Daoy (cell line): ENCODE data around the gene FKBP5. TPM values are rescaled to one million over a fixed set of nuclear protein-coding genes. Genes with fewer than 3 reads are reported as not detected.
"Not testable (repeated sequence)": the region's sequence is repeated elsewhere in the genome, so short reads cannot be mapped to it uniquely, and the experiment has no call there.

Experiments used
- DNase-seq: peaks from one replicate; pipeline ENCODE4 v3.0.0-alpha.2; 2015; ENCODE audit warnings: low read depth
- total RNA-seq: library from RNA; depleted of rRNA; stranded (reverse); fragments of >200 nt; shearing (Covaris generic); gene quantifications from 2 replicates; pipeline ENCODE4 v1.2.3, GENCODE V29; 2014

FKBP5 gene
- total RNA-seq, 1 experiment from 2014 or later, result 10.2 TPM

DNA sequence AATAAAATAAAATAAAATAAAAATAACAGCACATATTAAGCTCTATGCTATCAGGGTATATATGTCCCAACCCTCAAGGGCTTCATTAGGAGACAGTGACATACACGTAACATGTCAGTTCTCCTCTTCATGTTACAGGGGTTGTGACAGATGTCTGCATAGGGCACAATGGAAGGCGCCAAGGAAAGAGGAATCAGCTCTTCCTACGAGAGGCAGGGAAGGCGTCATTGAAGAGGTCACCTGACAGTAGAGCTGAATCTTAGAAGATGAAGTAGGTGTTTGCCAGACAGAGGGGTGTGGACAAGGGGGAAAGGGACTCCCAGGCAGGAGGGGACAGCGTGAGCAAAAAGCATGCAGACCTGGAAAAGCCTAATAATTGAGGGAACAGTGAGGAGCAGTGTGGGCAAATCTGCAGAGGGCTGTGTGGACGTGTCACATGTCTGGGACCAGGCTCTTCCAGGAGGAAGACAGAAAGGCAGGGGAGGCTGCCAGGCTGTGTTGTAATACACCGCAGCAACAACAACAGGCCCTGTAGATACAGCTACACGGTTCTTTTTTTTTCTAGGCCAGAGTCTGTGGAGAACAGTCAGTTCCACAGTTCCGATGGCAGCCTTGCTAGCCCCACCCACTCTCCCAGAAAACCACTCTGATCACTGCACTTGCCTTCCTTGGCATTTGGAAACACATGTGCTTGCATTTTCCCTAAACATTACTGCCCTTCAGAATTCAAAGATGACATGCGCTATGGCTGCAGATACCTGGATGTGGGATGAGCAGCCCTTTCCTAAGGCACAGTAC, 2.5 kb upstream of the FKBP5 start:
- no peak for DNase-seq

DNA sequence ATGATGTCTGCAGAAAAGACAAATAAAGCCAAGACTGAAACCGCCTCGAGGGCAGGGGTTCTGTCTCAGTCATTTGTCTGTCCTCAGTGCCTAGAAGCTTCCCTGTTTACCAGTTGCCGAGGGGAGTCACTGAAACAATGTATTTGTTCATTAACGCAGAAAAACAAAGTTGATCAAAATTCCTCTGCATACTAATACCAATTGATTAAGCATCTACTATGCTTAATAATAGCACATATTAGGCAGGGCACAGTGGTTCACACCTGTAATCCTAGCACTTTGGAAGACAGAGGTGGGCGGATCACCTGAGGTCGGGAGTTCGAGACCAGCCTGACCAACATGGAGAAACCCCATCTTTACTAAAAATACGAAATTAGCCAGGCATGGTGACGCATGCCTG, 1.8 kb upstream of the FKBP5 start:
- DNase-seq, result no peak

DNA sequence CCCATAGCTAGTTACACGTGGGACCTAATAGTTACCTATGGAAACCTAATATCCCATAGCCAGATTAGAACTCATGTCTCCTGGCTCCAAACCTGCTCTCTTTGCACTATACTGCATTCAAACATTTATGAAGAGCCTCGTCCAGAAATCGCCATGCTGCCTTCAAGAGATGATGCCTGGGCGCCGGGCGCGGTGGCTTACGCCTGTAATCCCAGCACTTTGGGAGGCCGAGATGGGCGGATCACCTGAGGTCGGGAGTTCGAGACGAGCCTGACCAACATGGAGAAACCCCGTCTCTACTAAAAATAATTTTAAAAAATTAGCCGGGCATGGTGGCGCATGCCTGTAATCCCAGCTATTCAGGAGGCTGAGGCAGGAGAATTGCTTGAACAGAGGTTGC, 1.3 kb upstream of the FKBP5 start:
- not testable (repeated sequence) for DNase-seq

DNA sequence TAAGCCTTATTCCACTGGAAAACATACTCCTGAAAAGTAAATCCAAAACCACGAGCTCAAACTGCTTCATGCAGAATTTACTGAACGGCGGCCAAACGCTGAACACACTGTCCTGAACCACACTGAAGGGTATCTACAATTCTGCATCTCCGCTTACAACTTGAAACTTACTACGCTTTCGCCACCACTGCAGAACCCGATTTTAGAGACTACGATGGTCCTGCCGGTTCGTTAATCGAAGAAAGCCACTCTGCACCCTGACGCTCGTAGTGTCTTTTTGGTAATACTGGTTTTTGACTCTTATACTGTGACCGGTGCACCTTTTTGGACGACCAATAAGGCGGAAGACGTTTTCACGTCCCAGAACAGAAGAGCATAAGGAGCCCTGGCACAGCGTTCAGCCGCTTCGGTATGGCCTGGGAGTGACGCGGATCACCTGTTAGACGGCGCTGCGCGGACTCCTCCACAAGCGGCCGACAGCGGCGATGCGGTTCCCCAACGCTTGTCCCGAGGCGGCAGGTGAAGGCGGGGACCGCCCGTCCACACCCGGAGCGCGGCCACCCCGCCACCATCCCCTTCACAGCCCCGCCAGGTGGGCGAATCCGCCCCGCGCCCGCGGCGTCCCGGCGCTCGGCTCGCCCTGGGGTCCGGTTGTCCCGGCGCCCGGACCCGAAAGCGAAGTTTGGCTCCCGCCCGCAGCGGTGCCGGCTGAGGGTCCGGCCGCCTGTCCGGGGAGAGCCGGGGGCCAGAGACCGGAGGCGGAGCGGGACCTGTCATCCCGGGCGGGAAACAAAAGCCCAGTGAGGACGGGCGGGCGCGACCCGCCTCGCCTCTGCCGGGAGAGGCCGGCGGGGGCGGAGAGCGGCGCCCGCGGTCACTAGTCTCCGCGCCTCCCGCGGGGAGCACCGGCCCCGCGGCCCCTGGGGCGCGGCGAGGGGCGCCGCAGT, 784 bp downstream of the FKBP5 start:
- peak; percentile 73 for DNase-seq

DNA sequence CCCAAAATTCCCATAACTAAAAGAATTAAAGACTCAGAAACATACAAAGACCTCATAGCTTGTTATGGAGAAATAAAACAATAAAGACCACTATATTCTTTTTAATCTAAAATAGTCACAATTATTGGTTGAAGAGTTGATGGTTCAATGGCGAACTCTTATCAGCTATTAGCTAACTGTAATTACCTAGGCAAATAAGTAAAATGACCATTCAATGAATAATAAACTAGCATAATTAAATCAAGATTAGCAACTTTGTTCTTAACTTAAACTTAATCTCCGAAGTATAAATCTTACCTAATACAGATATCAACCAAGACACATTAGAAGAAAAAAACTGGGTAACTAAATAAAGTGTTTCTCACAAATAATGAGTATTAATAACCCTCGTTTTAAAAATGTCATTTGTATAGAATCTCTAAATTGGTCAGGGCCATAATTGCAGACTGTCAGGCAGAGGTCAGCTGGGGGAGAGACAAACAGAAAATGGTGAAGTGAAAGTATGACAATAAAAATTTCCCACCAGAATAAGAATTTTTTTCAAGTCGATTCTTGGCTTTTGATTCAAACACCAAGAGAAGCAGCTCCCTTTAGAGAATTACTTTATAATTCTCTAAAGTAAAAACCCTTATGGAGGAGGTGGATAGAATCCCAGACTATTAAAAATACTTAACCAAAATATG, 1.7 kb downstream of the FKBP5 start:
- DNase-seq, result no peak

DNA sequence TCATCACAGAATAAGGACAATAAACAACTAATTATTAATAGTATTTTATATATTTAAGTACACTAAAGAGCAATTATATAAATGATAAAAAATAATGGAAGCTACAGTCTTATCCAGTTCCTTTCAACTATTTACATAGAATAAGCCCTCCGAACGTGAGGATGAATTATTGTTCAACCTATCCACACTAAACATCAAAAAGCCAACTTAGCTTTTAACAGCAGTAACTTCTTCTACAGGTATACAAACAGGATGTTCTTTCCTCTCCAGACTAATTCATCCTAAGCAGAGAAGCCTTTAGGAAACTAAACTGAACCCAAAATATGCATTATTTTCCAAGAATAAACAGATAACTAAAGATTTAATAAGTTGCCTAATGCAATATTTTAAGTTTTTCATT, 2.3 kb downstream of the FKBP5 start:
- no peak for DNase-seq

DNA sequence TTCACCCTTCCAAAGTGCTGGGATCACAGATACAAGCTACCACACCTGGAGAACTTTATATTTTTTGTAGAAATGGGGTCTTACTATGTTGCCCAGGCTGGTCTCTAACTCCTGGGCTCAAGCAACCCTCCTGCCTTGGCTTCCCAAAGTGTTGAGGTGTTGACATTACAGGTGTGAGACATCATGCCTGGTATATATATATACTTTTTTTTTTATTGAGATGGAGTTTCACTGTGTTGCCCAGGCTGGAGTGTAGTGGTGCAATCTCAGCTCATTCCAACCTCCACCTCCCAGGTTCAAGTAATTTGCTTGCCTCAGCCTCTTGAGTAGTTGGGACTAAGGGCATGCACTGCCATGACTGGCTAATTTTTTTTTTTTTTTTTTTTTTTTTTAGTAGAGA, 5.4 kb downstream of the FKBP5 start:
- no peak for DNase-seq

DNA sequence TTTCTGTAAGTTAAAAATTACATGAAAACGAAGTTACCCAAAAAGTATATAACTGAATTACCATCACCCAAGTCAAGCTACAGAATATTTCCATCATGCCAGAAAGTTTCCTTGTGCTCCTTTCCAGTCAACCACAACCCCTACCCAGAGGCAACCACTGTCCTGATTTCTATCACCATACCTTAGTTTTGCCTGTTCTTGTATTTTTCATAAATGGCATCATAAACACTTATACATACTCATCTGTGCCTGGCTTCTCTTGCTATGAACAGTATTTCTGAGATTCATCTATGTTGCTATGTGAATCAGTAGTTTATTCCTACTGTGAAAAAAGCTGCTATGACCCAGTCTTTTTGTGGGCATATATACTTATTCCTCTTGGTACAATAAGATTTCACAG, 7.4 kb downstream of the FKBP5 start:
- DNase-seq, result no peak

DNA sequence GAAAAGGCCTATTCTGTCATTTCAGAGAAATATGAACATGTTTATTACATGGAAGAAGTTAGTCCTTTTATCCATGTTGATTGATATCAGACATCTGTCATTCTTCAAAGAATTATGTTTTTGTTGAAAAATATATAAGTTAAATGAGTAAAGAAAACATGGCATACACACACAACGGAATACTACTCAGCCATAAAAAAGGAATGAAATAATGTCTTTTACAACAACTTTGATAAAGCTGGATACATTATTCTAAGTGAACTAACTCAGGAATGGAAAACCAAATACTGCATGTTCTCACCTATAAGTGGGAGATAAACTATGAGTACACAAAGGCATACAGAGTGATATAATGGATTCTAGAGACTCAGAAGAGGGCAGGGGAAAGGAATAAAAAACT, 9.3 kb downstream of the FKBP5 start:
- no peak for DNase-seq

DNA sequence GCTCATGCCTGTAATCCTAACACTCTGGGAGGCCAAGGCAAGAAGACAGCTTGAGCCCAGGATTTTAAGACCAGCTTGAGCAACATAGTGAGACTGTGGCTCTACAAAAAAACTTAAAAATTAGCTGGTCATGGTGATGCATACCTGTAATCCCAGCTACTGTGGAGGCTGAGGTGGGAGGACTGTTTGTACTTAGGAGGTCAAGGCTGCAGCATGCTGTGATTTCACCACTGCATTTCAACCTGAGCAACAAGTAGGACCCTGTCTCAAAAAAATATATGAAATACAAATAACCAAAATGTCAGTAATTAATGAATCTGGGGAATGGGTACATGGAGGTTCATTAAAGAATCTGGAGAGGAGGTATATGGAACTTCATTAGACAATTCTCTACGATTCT, 9.9 kb downstream of the FKBP5 start:
- no peak for DNase-seq

DNA sequence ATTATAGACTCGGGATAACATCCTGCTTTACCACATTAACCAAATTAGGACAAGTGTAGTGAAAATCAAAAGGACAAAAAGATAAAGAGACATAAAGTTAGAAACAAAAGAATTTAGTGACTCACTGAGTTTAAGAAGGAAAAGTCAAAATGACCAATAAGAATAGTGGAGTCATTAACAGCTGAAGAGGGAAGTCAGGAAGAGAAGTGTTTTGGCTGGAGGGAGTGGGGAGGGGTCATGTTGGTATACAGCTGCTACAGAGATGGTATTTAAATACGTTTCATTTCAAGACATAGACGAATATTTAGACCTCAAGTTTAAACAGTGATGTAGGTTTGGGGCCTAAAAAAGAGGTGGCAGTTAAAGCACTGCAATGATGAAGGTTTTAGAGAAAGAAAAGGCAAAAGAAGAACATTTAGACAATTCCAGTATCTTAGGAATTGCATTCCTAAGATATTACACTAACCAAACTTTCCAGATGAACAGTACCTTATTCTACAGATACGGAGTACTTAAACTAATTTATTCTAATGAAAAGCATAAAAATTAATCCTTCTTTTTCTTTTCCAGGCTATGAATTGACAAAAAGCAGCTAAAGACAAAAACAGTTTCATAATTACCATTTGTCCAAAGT, 10.6 kb downstream of the FKBP5 start:
- DNase-seq, result no peak

DNA sequence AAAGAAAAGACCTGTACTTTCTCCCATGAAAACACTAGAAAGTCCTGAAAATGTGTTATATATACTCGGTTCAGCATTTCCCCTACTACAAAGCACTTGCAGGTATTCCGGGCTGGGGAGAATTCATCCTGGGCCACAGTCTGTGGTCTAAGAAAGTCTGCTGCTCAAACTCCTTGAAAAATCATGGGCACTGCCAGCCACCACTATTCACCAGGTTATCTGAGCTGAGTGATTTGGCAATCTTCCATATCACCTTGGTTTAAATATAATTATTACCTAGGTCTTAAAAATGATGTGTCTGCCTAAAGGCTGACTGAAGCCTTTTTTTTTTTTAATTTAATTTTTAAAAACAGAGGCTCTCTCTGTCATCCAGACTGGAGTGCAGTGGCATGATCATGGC, 11.3 kb downstream of the FKBP5 start:
- no peak for DNase-seq

DNA sequence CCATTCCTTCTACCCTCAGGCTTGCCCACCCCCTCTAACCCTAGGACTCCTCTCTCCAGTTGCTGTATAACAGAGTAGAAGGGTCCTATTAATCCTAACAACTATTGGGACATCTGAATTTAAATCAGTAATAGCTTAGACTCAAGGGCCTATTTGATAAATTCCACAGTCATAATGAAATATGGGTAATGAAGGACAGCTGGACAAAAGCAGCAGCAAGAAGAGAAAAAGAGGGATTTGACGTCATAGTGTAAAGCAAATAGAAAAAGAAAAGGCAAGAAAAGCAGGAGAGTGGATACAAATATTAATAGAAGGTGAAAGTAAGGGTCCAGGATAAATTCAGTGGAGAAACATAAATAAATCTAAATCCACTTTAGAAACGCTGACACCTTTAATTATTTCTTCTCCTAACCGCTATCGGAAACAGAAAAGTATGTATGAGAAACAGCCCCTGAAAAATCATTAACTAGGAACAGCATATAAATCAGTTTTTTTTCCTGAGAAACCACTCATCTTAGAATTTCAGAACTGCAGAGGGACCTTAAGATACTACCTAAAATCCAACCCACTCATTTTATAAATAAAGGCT, 12.8 kb downstream of the FKBP5 start:
- DNase-seq, result no peak

DNA sequence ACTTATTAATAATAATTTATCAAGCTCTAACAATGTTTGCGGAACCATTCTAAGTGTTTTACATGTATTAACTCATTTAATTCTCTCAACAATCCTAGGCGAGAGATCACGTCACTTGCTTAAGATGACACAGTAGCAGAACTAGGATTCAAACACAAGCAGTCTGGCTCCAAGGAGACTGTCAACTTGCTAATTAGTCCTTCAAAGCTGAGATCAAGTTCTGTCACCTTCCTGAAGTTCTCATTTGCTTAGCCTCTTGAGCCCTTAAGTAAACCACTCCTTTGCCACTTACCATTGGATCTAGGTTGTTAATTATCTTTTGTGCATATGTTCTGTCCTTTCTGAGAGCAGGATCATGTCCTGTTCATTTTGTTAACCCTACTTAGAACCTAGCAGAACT, 14.1 kb downstream of the FKBP5 start:
- DNase-seq, result no peak

DNA sequence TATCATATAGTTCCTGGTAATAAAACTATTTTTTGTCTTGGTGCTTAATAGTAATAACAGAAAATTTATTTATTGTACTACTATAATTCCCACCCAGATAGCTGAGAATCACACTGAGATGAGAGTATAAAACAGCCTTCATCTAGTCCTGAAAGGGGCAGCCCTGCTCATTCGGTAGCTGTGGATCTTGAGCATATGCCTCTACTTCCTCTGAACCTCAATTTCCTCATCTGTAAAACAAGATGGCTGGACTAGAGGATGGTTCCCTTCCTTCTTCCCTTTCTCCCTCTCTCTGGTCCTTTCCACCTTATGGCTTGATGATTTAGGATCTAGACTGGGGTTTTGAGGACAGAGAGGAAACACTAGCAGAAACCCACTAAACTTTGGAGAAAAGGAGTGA, 15.0 kb downstream of the FKBP5 start:
- no peak for DNase-seq

DNA sequence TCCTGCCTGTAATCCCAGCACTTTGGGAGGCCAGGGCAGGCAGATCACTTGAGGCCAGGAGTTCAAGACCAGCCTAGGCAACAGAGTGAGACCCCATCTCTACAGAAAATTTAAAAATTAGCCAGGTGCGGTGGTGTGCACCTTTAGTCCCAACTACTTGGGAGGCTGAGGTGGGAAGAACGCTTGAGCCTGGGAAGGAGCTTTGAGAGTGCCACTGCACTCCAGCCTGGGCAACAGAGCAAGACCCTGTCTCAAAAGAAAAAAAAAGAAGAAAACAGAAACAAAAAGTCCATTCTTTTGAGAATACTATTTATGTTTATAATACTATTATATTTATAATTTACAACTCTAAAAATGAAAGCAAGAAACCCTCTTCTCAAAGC, 15.4 kb downstream of the FKBP5 start:
- DNase-seq, result not testable (repeated sequence)

DNA sequence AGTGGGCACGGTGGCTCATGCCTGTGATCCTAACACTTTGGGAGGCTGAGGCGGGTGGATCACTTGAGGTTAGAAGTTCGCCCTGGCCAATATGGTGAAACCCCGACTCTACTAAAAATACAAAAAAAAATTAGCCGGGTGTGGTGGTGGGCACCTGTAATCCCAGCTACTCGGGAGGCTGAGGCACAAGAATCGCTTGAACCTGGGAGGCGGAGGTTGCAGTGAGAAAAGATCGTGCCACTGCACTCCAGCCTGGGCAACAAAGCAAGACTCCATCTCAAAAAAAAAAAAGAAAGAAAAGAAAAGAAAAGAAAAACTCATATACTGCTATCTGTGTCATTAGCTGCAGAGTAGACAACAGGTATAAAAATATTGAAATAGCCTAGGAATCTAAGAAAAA, 18.3 kb downstream of the FKBP5 start:
- not testable (repeated sequence) for DNase-seq

DNA sequence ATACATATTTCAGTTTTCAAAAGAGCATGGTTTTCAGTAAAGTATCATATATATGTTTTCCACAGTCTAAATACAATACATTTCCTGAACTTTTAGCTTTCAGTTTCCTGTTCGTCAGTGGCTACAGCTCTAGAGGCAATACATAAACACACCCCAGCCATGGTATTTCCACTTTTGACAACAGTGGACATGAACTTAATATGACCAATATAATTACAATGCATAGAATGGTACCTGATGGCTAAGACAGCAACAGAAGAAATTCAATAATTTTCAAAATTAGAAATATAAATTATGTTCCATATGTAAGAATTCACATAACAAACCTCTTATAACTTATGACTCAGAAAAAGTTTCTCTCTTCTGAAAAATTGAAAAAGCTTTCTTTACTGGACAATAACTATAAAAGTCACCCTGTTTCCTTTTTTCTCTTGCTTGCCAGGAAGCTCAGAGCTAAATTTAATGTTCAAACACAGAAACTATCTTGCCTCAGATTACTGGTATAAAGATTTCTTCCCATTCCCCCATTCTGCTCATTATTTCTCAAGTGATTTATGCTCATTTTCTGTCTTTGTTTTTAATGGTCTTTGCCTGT, 19.2 kb downstream of the FKBP5 start:
- DNase-seq, result no peak

DNA sequence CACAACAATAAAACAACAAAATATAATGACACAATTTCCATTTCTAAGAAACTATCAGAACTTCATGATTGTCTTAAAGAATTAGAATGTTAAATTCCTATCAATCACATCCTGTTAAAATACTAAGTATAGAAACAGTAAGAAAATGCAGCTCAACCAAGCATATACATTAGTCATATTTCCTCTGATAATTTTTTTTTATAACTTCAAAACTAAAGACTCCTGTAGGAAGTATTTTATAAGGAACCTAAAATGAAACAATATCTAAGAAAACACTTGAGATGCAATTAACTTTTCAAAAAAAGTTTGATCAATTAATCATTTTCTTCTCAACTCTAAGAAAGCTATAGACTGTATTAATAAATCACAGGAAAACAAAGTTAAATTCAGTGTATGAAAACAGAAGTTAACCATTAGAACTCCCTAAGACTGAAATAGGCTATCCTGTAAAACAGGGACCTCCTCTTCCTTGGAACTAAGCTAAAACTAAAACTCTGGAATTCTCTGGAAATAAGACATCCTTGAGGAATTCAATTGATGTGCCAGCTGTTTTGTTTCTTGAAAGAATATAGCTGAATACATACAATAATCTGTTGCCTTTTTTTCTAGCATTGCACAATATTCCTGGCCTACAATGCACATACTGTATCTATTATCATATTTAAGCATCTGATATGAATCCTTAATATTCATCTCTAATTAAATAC, 19.8 kb downstream of the FKBP5 start:
- no peak for DNase-seq

DNA sequence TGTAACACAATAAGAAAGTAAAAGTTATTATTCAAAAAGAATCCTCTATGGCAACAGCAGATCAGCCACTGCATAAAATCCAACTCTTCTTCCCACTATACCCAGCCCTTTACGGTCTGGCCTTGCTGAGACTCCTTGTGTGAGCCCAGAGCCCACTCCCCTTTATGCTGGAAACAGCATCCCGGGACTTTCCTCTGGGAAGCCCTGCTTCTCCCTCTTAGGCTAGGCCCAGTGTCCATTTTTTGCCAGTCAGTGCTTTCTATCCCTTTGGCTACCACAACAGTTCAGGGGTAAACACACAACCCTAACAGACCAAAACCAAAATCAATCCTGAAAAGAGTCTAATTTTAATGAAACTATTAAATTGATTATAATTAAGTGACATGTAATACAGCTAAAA, 20.6 kb downstream of the FKBP5 start:
- DNase-seq, result no peak

DNA sequence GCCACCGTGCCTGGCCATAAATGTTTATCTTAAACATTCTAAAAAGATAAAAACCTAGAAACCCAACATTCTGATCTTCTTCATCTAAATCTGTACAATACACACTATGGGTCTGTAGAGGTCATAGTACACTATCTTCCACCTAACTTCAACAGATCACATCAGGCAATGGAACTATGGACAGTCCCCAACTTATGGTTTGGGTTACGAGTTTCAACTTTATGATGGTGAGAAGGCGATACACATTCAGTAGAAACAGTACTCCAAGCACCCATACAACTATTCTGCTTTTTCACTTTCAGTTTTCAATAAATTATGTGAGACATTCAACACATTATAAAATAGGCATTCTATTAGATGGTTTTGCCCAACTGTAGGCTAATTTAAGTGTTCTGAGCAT, 23.1 kb downstream of the FKBP5 start:
- DNase-seq, result no peak
